HG03521 (cell line): ENCODE data around the gene MIB1.

Experiments
- ATAC-seq: cut with Tn5 transposase; IDR thresholded peaks from one replicate; pipeline ENCODE4 v1.9.1; 2021; ENCODE audit warnings: mild to moderate bottlenecking, moderate library complexity; ENCODE audit not compliant: unreplicated experiment

The MIB1 gene

GRCh38 chr18:21808185-21808584, 67.6 kb downstream of the MIB1 start:
- ATAC-seq, result no peak

DNA sequence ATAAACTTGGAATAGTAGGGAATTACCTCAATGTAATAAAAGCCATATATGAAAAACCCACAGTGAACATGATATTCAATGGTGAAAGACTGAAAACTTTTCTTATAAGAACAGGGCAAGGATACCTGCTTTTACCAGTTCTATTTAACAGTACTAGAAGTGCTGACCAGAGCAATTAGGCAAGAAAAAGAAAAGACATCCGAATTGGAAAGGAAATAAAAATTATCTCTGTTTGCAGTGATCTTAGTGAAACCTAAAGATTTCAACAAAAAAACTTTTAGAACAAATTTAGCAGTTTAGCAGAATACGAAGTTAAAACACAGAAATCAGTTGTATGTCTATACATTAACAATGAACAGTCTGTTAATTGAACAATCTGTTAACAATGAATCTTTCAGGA, 69.1 kb downstream of the MIB1 start:
- ATAC-seq, result no peak

DNA sequence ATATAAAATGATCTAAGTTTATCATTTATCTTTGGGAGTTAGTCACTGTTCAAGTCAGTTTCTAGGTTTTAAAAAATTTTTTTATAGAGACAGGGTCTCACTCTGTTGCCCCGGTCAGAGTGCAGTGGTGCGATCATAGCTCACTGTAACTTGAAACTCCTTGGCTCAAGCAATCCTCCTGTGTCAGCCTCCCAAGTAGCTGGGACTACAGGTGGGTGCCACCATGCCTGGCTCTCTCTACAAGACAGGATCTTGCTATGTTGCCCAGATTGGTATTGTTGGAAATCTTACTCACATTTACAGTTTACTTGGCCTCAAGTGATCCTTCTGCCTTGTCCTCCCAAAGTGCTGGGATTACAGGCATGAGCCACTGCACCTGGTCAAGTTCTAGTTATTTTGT, 74.5 kb downstream of the MIB1 start:
- ATAC-seq, result no peak

- no peak for ATAC-seq
Measured at GRCh38 chr18:21820033-21820810, 79.6 kb downstream of the MIB1 start.

DNA sequence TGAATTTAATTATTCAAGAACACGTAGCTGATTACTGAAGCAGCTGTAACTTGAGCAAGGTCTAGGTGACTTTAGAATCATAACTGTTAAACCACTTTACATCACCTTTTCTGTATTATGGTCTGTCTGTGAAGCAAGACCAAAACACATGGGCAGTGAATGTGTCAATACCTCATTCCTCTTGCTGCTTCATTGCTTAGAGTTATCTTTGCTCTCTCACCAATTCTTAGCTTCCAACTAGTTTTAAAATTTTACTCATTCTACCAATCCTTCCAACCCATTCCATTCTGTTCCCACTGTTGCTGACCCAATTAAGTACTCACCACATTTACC, 80.2 kb downstream of the MIB1 start:
- ATAC-seq, result no peak

GRCh38 chr18:21823848-21824247, 83.3 kb downstream of the MIB1 start:
- no peak for ATAC-seq

DNA sequence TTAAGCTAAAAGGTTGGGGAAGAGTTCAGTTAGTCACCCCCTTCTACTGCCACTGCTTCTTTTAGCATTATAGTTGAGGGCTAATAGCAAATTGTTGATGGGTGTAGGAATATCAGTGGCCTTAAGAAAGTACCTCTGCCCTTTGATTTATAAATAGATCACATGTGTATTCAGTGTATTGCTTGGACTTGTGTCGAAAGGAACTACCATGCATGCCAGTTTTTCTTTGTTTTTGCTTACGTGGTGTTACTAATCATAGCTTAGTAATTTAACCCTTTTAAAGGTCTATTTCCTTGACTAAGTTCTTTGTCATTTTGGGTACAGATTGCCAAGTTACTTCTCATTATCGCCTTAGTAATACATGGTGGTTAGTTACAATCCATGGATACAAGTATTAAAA, 85.6 kb downstream of the MIB1 start:
- ATAC-seq, result no peak

- no peak for ATAC-seq
Measured at GRCh38 chr18:21826641-21827302, 86.2 kb downstream of the MIB1 start.

- no peak for ATAC-seq
Measured at GRCh38 chr18:21830532-21830931, 89.9 kb downstream of the MIB1 start.

- ATAC-seq, result no peak
Measured at GRCh38 chr18:21831413-21831831, 90.8 kb downstream of the MIB1 start.

DNA sequence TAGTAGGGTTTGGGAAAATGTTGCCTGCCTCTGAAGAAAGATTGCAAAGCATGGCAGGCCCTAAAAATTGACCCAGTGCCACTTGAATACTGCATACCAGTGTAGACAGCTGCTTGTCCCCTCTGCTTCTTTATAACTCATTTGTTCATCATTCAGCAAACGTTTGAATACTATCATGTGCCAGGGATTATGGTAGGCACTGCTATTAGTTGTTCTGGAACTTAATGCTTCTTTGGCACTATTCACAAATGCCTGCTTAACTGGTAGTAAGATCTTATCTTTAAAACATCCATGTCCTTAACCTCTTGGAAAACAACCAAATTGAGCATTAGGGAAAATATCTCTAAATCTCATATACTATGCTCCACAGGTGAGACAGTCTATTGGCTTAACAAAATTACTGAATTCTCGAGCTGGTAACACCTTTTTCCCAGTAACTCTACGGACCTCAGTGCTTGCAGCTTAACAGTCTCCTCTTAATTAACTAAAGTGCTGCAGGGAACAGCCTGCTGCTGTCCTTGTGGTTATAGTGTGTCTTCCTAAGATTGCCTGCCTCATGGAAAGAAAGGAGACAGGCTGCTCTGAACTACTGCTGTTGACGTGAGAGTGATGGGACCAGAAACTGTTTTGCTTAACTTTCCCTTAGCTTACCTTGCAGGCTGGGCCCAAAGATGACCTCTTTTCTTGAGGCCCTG, 93.2 kb downstream of the MIB1 start:
- ATAC-seq, result no peak

DNA sequence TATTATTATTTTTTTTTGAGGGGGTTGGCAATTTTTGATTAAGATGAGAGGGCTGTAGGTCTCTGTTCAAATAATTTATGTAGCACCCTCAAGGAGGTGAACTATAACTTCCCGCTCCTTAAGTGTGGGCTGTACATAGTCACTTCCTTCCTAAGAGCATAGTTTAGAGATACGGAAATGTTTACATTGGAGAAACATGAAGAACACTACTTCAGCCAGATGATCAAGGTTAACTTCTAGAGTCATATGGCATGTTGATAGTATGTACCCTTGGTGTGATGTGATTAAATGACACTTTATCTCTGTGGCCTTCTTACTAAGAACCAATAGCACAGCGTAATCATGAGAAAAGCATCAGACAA, 93.7 kb downstream of the MIB1 start:
- ATAC-seq, result no peak

- no peak for ATAC-seq
Measured at GRCh38 chr18:21841570-21841969, 101.0 kb downstream of the MIB1 start.

- no peak for ATAC-seq
Measured at GRCh38 chr18:21843341-21843740, 102.7 kb downstream of the MIB1 start.

DNA sequence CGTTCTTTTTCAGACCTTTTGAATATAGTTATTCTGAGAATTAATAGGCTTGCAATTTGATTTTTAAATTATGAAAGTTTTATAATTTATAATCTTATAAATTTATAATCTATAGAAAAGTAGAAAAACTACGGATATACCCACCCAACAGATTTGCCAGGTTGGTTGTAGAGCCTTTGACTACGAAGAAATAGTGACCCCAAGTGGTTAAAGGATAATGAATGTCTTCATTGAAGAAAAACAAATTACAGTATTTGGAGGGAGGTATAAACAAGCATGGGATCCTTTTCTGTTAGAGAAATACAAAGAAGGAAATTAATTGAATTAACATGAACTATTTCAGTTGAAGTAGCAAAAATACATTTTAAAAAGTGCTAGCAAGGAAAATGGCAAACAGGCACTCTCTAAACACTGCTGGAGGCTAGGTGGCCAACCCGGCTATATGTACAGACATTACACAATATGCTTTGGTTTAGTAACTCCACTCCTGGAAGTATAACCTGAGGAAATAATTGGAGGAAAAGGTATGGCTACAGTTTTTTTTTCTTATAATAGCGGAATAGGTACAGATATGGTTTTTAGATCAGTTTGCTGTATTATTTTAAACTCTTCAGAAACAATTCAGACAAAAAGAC, 110.9 kb downstream of the MIB1 start:
- no peak for ATAC-seq

DNA sequence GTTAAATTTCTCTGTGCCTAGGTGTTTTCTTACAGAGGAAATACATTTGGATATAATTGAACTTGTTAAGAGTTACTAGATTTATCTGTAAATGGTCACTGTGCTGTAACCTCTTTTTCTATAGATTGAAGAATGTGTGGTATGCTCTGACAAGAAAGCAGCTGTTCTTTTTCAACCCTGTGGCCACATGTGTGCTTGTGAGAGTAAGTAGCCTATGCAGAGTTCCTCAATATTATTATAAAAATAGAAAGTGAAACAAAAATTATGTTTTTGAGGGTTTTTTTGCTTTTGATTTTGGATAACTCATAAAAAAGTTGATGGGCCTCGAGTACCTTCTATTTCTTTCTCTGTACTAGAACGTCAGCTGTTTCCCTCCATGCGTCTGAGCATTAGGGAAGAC, 112.4 kb downstream of the MIB1 start:
- ATAC-seq, result peak; percentile 92

DNA sequence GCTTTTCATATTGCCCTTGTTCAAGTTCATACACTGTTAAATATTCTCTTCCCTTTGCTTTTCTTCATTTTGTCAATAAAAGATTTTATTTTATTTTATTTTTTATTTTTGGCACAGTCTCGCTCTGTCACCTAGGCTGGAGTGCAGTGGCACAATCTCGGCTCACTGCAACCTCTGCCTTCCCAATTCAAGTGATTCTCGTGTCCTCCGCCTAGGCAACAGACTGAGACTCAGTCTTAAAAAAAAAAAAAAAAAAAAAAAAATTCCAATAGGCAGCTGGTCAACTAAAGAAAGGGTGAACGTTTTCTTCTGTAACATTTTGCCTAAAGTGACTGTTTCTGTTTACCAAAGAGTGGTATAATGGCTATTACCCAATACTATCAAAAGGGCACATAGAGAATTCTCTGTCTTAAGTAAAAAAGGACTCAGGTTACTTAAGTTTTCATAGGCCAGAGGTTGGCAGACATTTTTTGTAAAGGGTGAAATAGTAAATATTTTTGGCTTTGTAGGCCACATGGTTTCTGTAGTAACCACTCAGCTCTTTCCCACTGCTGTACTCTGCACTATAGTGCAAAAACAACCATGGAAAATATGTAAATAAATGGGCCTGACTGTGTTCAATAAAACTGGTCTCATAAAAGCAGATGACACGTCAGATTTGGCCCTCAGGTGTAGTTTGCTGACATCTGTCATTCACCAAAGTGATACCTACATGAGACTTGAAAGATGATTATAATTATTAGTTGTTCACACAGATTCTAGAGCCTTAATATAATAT, 113.4 kb downstream of the MIB1 start:
- ATAC-seq, result no peak

DNA sequence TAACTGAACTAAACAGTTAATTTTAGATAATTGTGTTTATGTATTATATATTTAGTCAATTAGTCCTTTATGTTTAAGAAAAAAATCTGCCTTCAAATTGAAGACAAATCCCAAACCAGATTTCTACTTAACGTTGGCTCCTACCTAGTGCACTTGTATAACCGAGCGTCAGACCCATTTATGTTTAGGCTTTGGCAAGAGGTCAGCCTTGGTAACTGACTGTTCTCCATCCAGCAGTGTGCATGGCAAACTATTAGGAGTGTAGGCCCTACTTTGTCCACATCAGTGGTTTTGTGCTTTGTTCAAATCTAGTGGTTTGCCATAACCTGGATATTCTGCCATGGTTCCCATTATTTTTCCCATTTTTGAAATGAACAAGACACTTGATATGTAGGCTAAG, 114.8 kb downstream of the MIB1 start:
- no peak for ATAC-seq

DNA sequence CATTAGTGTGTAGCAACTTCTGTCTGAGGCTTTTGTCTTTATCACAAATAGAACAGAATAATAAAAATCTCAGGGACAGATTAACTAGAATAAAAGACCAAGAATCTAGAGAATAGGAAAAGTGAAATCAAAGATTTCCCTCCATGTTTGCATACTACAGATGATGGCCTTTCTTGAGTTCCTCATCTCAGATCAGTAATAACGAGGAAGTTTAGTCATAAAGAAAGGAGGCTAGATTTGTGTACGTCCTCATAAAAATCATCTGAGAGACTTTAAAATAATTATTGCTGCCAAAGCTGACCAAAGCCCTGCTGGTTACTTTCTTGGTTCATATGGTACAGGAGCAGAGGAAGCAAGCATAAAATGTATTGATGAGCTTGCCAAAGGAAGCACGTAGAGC, 117.3 kb downstream of the MIB1 start:
- ATAC-seq, result no peak

DNA sequence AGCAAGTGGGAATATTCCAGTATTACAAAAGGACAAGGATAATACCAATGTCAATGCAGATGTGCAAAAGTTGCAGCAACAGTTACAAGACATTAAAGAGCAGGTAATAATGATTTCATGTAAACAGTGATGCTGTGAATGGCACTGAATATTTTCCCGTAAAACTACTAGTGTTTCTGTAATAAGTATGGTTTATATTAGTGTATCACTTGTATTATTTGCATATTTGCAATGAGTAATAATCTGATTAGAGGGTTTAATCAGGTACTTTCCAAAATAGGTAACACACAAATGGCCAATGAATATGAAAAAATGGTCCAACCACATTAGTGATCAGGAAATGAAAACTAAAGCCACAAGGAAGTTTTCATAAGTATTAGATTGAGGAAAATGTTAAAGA, 118.0 kb downstream of the MIB1 start:
- ATAC-seq, result no peak

DNA sequence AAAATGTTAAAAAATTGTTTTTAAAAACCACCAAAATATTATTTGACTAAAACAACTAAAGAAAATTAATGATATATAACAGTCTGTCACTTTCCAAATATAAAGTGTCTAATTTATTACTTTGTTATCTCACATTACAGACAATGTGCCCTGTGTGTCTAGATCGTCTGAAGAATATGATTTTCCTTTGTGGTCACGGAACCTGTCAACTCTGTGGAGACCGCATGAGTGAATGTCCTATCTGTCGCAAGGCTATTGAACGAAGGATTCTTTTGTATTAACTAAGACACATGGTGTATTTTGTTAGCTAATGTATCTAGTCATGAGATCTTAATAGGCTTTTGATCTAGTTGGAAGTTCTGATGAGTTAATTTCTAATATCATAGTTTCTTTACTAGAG, 123.8 kb downstream of the MIB1 start:
- no peak for ATAC-seq
